ENCODE results near the gene NFAM1. TPM values are rescaled to one million over a fixed set of nuclear protein-coding genes. Genes with fewer than 3 reads are reported as not detected.

The NFAM1 gene
- polyA plus RNA-seq, 1 of the 3 experiments (the other 2 are of a cell fraction): 0.02 TPM

DNA sequence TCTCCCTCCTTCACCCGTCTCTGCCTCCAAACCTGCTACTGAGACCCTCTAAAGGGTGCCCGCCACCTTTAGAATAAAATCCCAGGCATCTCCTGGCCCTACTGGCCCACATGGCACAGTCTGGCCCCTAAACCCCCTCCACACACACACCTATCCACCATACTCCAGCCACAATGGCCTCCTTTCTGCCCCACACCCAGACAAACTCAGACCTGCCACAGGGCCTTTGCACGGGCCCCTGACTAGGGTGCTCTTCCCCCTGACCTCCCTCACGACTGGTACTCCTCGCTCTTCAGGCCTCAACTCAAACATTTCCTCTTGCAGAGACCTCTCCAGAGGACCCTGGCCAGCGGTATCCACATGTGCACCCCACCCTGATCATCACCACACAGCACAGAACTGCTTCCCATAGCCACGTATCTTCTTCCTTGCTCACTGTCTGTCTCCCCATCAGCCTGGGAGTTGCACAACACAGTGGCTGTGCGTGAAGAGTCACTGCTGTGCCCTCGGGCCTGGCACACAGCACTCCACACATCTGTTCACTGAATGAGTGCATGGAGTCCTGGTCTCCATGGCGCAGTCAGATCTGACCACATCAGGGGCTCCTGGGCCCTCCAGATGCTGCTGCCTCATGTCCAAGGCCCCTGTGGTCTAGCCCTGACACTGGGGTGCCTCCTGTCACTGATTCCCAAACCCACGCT lies 95.5 kb downstream of the NFAM1 start:
- ChIA-PET CTCF (interaction anchor here (1.1 kb wide), 1 partner anchor 29 kb away, joined by 3 read pairs; no protein-coding TSS in a partner anchor), POLR2A (no interaction called here)
- H4K20me1 ChIP-seq (ENCODE audit: insufficient read depth): no peaks in the 10 kb centered on the region
- H3K9ac ChIP-seq: no peak overlapping the region
- TF ChIP-seq REST (IDR thresholded peaks at IDR 0.05; ENCODE audit: low read depth, low read length) (no peak), YY1 (IDR thresholded peaks at IDR 0.05; ENCODE audit: low read depth) (no peak), CHD2 (IDR thresholded peaks at IDR 0.05; ENCODE audit: low read length, partially characterized antibody) (no peak), RFX5 (IDR thresholded peaks at IDR 0.05; ENCODE audit: low read length) (no peak)
- H3K4me3 ChIP-seq (ENCODE audit: low read depth in 2 of 2, low read length in 1 of 2): no peak overlapping the region
- H3K9me2 ChIP-seq: no peaks in the 10 kb centered on the region
- H3F3A ChIP-seq (replicated peaks; ENCODE audit: insufficient read depth): no peaks in the 10 kb centered on the region
- no peaks in the 10 kb centered on the region for H3K79me2 ChIP-seq (ENCODE audit: insufficient read depth)
- 92% methylated on average over 4 of the region's 11 CpGs for WGBS (ENCODE audit: low lambda C conversion rate)
- H3K4me1 ChIP-seq (ENCODE audit: control insufficient read depth in 1 of 2, insufficient read depth in 2 of 2, low read depth in 1 of 2, low read length in 1 of 2): peaks cover 0 to 32% of the 10 kb centered on the region in 2 experiments; a peak in 1 of 4 replicates
- H3K9me3 ChIP-seq: no peaks in the 10 kb centered on the region
- no peaks in the 10 kb centered on the region for H3K36me3 ChIP-seq (replicated peaks in 1 of 2; ENCODE audit: control insufficient read depth in 1 of 2, insufficient read depth in 2 of 2, low read length in 1 of 2)
- H3K27ac ChIP-seq (ENCODE audit: low read depth in 2 of 2, low read length in 1 of 2): no peak overlapping the region
- peak; percentile 51 for DNase-seq
- H3K27me3 ChIP-seq (ENCODE audit: insufficient read depth): no peaks in the 10 kb centered on the region
- no peak overlapping the region for H2AFZ ChIP-seq (ENCODE audit: low read depth)
- H3K4me2 ChIP-seq: no peak overlapping the region

- Histone ChIP-seq H3K27ac (ENCODE audit: low read depth in 2 of 2, low read length in 1 of 2) (no peak overlapping the region), H3K4me2 (no peak overlapping the region), H3K36me3 (replicated peaks in 1 of 2; ENCODE audit: control insufficient read depth in 1 of 2, insufficient read depth in 2 of 2, low read length in 1 of 2) (no peaks in the 10 kb centered on the region), H3K4me1 (ENCODE audit: control insufficient read depth in 1 of 2, insufficient read depth in 2 of 2, low read depth in 1 of 2, low read length in 1 of 2) (peaks cover 0 to 27% of the 10 kb centered on the region in 2 experiments; a peak in 1 of 4 replicates), H3K4me3 (ENCODE audit: low read depth in 2 of 2, low read length in 1 of 2) (no peak overlapping the region), H3K27me3 (ENCODE audit: insufficient read depth) (no peaks in the 10 kb centered on the region), H3K9ac (no peak overlapping the region), H3K9me2 (no peaks in the 10 kb centered on the region), H4K20me1 (ENCODE audit: insufficient read depth) (no peaks in the 10 kb centered on the region), H3K9me3 (no peaks in the 10 kb centered on the region), H3K79me2 (ENCODE audit: insufficient read depth) (no peaks in the 10 kb centered on the region), H3F3A (replicated peaks; ENCODE audit: insufficient read depth) (no peaks in the 10 kb centered on the region), H2AFZ (ENCODE audit: low read depth) (no peak overlapping the region)
- peak; percentile 49 for DNase-seq
- CTCF ChIA-PET: interaction anchor here (1.1 to 1.3 kb wide), 3 partner anchors 28 to 107 kb away, joined by 3 read pairs; no protein-coding TSS in a partner anchor
- POLR2A ChIA-PET: no interaction called here
- 100% methylated on average over 1 of the region's 11 CpGs for WGBS (ENCODE audit: low lambda C conversion rate)
- TF ChIP-seq, protein P1, sequence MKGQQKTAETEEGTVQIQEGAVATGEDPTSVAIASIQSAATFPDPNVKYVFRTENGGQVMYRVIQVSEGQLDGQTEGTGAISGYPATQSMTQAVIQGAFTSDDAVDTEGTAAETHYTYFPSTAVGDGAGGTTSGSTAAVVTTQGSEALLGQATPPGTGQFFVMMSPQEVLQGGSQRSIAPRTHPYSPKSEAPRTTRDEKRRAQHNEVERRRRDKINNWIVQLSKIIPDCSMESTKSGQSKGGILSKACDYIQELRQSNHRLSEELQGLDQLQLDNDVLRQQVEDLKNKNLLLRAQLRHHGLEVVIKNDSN (IDR thresholded peaks at IDR 0.05; ENCODE audit: borderline replicate concordance, low read depth): no peak
- no peak for TF ChIP-seq FOSL2 (IDR thresholded peaks at IDR 0.05; ENCODE audit: borderline replicate concordance, low read depth)
- no peak for TF ChIP-seq CHD2 (IDR thresholded peaks at IDR 0.05; ENCODE audit: low read length, partially characterized antibody)
- TF ChIP-seq FOXM1 (IDR thresholded peaks at IDR 0.05; ENCODE audit: low read depth): no peak
- TF ChIP-seq GATA2 (CRISPR knock-in tag; IDR thresholded peaks at IDR 0.05): no peak
- no peak for TF ChIP-seq REST (IDR thresholded peaks at IDR 0.05; ENCODE audit: low read depth, low read length)
- TF ChIP-seq MEF2A (IDR thresholded peaks at IDR 0.05; ENCODE audit: borderline replicate concordance, low read depth): no peak
- TF ChIP-seq TAF1 (IDR thresholded peaks at IDR 0.05; ENCODE audit: borderline replicate concordance, low read depth, low read length): no peak
- TF ChIP-seq TCF12 (IDR thresholded peaks at IDR 0.05): no peak
- TF ChIP-seq YY1 (IDR thresholded peaks at IDR 0.05; ENCODE audit: low read depth): no peak
- TF ChIP-seq EZH2phosphoT487 (IDR thresholded peaks at IDR 0.05; ENCODE audit: borderline replicate concordance, low read depth): no peak
- no peak for TF ChIP-seq GABPA (IDR thresholded peaks at IDR 0.05; ENCODE audit: low read depth)
- TF ChIP-seq RXRA (IDR thresholded peaks at IDR 0.05; ENCODE audit: borderline replicate concordance, low read depth): no peak
- TF ChIP-seq RFX5 (IDR thresholded peaks at IDR 0.05; ENCODE audit: low read length): no peak
- no peak for TF ChIP-seq MXI1 (IDR thresholded peaks at IDR 0.05; ENCODE audit: low read depth, low read length)
Measured at GRCh38 chr22:42335839-42336378, 96.3 kb downstream of the NFAM1 start.

Data from SK-N-SH (cell line).